ENCODE measurements around the gene CLPSL2.

CLPSL2 gene

GRCh38 chr6:35810971-35811698 is 34.7 kb downstream of the CLPSL2 start:
- no peak for TF ChIP-seq CTCF (conservative IDR thresholded peaks at IDR 0.05; ENCODE audit: low read length)
- no peak overlapping the region for H3K4me3 ChIP-seq (ENCODE audit: low read length)
- peak; percentile 47 for DNase-seq (ENCODE audit: low read depth)

- no peak overlapping the region for H3K4me3 ChIP-seq (ENCODE audit: low read length)
- no peak for TF ChIP-seq CTCF (conservative IDR thresholded peaks at IDR 0.05; ENCODE audit: low read length)
- DNase-seq (ENCODE audit: low read depth): no peak
Observed at GRCh38 chr6:35811699-35811995, 35.2 kb downstream of the CLPSL2 start.

- no peak for TF ChIP-seq CTCF (conservative IDR thresholded peaks at IDR 0.05; ENCODE audit: low read length)
- no peak overlapping the region for H3K4me3 ChIP-seq (ENCODE audit: low read length)
Observed at GRCh38 chr6:35817515-35817914, 41.1 kb downstream of the CLPSL2 start.

GRCh38 chr6:35823601-35824000 is 47.2 kb downstream of the CLPSL2 start:
- no peak overlapping the region for H3K4me3 ChIP-seq (ENCODE audit: low read length)
- TF ChIP-seq CTCF (conservative IDR thresholded peaks at IDR 0.05; ENCODE audit: low read length): no peak
- no peak for DNase-seq (ENCODE audit: low read depth)

More at GRCh38 chr6:35817515-35817914, 41.1 kb downstream of the CLPSL2 start:
- DNase-seq (ENCODE audit: low read depth): no peak

GRCh38 chr6:35824552-35825192 is 48.3 kb downstream of the CLPSL2 start:
- no peak for DNase-seq (ENCODE audit: low read depth)
- TF ChIP-seq CTCF (conservative IDR thresholded peaks at IDR 0.05; ENCODE audit: low read length): no peak
- H3K4me3 ChIP-seq (ENCODE audit: low read length): no peak overlapping the region
